ENCODE data around the gene NTF3.

The NTF3 gene

GRCh38 chr12:5430641-5431603 lies 986 bp upstream of the NTF3 start:
- DNase-seq (ENCODE audit: low read depth) = no peak

GRCh38 chr12:5433081-5433844 lies 1.4 kb downstream of the NTF3 start:
- DNase-seq (ENCODE audit: low read depth) = no peak

- DNase-seq (ENCODE audit: low read depth) = no peak
These were observed 2.1 kb downstream of the NTF3 start for GRCh38 chr12:5433845-5434646.

GRCh38 chr12:5434647-5435560 lies 3.0 kb downstream of the NTF3 start:
- no peak for DNase-seq (ENCODE audit: low read depth)

GRCh38 chr12:5437182-5437583 lies 5.3 kb downstream of the NTF3 start:
- no peak for DNase-seq (ENCODE audit: low read depth)

GRCh38 chr12:5437589-5437988 lies 5.7 kb downstream of the NTF3 start:
- DNase-seq (ENCODE audit: low read depth) = no peak

- DNase-seq (ENCODE audit: low read depth) = no peak
These were observed 6.8 kb downstream of the NTF3 start for GRCh38 chr12:5438671-5439200.

- no peak for DNase-seq (ENCODE audit: low read depth)
These were observed 7.5 kb downstream of the NTF3 start for GRCh38 chr12:5439371-5439771.

- no peak for DNase-seq (ENCODE audit: low read depth)
These were observed 7.9 kb downstream of the NTF3 start for GRCh38 chr12:5439788-5440300.

GRCh38 chr12:5440978-5441377 lies 9.1 kb downstream of the NTF3 start:
- no peak for DNase-seq (ENCODE audit: low read depth)

GRCh38 chr12:5441497-5442236 lies 9.8 kb downstream of the NTF3 start:
- no peak for DNase-seq (ENCODE audit: low read depth)

GRCh38 chr12:5442251-5443006 lies 10.5 kb downstream of the NTF3 start:
- peak; percentile 9 for DNase-seq (ENCODE audit: low read depth)

- no peak for DNase-seq (ENCODE audit: low read depth)
These were observed 12.6 kb downstream of the NTF3 start for GRCh38 chr12:5444520-5444919.

GRCh38 chr12:5447320-5447719 lies 15.4 kb downstream of the NTF3 start:
- no peak for DNase-seq (ENCODE audit: low read depth)

GRCh38 chr12:5451251-5451650 lies 19.3 kb downstream of the NTF3 start:
- peak; percentile 55 for DNase-seq (ENCODE audit: low read depth)

GRCh38 chr12:5452569-5452968 lies 20.7 kb downstream of the NTF3 start:
- no peak for DNase-seq (ENCODE audit: low read depth)

GRCh38 chr12:5453466-5453865 lies 21.6 kb downstream of the NTF3 start:
- no peak for DNase-seq (ENCODE audit: low read depth)

- no peak for DNase-seq (ENCODE audit: low read depth)
These were observed 23.1 kb downstream of the NTF3 start for GRCh38 chr12:5455045-5455444.

- no peak for DNase-seq (ENCODE audit: low read depth)
These were observed 24.1 kb downstream of the NTF3 start for GRCh38 chr12:5456030-5456429.
